ENCODE results near the gene SLC49A3.

DNA sequence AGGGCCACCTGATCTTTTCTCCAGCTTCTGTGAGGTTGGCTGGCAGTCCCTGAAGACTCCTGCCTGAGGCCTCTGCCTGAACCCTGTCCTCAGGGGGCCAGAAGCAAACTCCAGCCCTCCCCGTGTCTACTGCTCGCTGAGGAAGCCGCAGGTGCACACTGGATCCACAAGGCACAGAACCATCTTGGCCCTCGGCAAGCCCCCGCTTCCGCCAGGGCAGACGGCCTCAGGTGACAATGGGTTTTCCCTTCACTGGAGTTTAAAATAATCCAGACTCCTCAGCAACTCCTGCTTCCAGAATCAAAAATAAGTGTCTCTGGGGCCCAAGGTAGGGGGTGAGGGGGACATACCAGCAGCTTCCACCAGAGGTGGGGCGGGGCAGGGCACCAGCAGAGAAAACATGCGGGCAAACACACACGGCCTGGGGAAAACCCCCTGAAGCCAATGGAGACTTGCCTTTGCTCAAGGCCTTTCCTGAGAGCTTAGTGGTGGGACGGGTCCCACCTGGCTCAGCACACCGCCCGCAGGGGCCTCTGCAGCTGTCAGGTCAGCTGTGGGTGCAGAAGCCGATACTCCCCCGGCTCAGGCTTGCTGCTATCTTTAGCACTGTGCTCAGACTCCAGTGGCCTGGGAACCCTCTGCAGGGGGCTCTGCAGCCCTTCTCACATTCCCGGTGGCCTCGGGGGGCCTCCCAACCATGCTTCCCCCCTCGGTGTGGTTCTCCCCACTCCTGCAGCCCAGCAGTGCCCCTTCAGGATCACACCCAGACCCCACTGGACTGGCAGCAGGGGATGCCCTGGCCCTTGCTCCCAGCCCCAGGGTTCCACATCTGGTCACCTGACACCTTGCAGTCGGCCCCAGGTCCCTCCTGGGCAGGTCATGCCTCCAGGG, 12.7 kb downstream of the SLC49A3 start:
- TF ChIP-seq CTCF (IDR thresholded peaks at IDR 0.05) (no peak), POLR2A (IDR thresholded peaks at IDR 0.05) (no peak)

Data from adrenal gland (tissue), 5 donors.